IMR-90 (cell line): ENCODE data around the gene CUL4B. TPM values are rescaled to one million over a fixed set of nuclear protein-coding genes. Genes with fewer than 3 reads are reported as not detected.

Source experiments
- ATAC-seq: fragments of 200-7000 bp; cut with Tn5 transposase; 2 replicates; pipeline ENCODE4 v1.9.1; 2020; ENCODE audit warnings: low read depth, mild to moderate bottlenecking, moderate library complexity
- BruUV-seq: library from RNA; stranded (reverse); fragments of 400-500 nt; replicated peaks from 2 replicates; lab custom pipeline; 2021; lab: Mats Ljungman, UMichigan
- CTCF ChIA-PET: fragments of 300-600 bp; formaldehyde crosslinking; extraction: SDS; loops from one replicate; lab custom pipeline; 2021; ENCODE audit warnings: antibody characterized with exemption; lab: Yijun Ruan, JAX
- POLR2A ChIA-PET: fragments of 300-600 bp; sonication (Branson Sonifier 250); formaldehyde crosslinking; loops from one replicate; lab custom pipeline; 2022; ENCODE audit warnings: antibody characterized with exemption; ENCODE audit not compliant: unreplicated experiment; lab: Charles Lee
- DNase-seq: peaks from one replicate; pipeline ENCODE4 v3.0.0; 2013
- H2AFZ ChIP-seq: replicated peaks from 2 replicates; pipeline ENCODE3; 2013; ENCODE audit warnings: low read length, mild to moderate bottlenecking; ENCODE audit not compliant: poor library complexity
- H2AK5ac ChIP-seq: 2 replicates; pipeline ENCODE4 v1.6.1; 2013; ENCODE audit warnings: low read depth, low read length, inconsistent platforms
- H2AK9ac ChIP-seq: replicated peaks from 2 replicates; pipeline ENCODE3; 2013; ENCODE audit warnings: mild to moderate bottlenecking, low read depth, low read length, moderate library complexity; ENCODE audit not compliant: poor library complexity
- H2BK120ac ChIP-seq: 2 replicates; pipeline ENCODE4 v1.6.1; 2013; ENCODE audit warnings: low read depth, low read length, inconsistent platforms
- H2BK15ac ChIP-seq: 3 replicates; pipeline ENCODE4 v1.6.1; 2013; ENCODE audit warnings: low read depth, low read length, inconsistent platforms
- H2BK20ac ChIP-seq: 2 replicates; pipeline ENCODE4 v1.6.1; 2013; ENCODE audit warnings: low read depth, mild to moderate bottlenecking, inconsistent platforms, low read length, moderate library complexity
- H2BK5ac ChIP-seq: 2 replicates; pipeline ENCODE4 v1.6.1; 2013; ENCODE audit warnings: mild to moderate bottlenecking, low read depth, low read length, inconsistent platforms; ENCODE audit not compliant: poor library complexity, severe bottlenecking
- H3K14ac ChIP-seq: replicated peaks from 2 replicates; pipeline ENCODE4 v1.6.1; 2013; ENCODE audit warnings: low read depth, low read length, inconsistent platforms
- H3K18ac ChIP-seq: 2 replicates; pipeline ENCODE4 v1.6.1; 2013; ENCODE audit warnings: low read depth, low read length, control low read depth
- H3K23ac ChIP-seq: 2 replicates; pipeline ENCODE4 v1.6.1; 2013; ENCODE audit warnings: low read depth, low read length, inconsistent platforms
- H3K27ac ChIP-seq: 2 replicates; pipeline ENCODE4 v1.5.1; 2013; ENCODE audit warnings: mild to moderate bottlenecking, control low read depth, low read length; ENCODE audit not compliant: insufficient read depth
- H3K27me3 ChIP-seq: 2 replicates; pipeline ENCODE4 v1.6.1; 2013; ENCODE audit warnings: low read length; ENCODE audit not compliant: control insufficient read depth, insufficient read depth
- H3K36me3 ChIP-seq: 2 replicates; pipeline ENCODE4 v1.6.1; 2013; ENCODE audit warnings: low read length, mixed read lengths; ENCODE audit not compliant: control insufficient read depth, insufficient read depth
- H3K4ac ChIP-seq: 2 replicates; pipeline ENCODE4 v1.6.1; 2013; ENCODE audit warnings: low read depth, low read length, inconsistent platforms
- H3K4me1 ChIP-seq: 2 replicates; pipeline ENCODE4 v1.6.1; 2013; ENCODE audit warnings: low read length, mixed read lengths; ENCODE audit not compliant: control insufficient read depth, insufficient read depth
- H3K4me2 ChIP-seq: 2 replicates; pipeline ENCODE4 v1.6.1; 2013; ENCODE audit warnings: low read depth, mild to moderate bottlenecking, control low read depth, low read length, moderate library complexity
- H3K4me3 ChIP-seq: 2 replicates; pipeline ENCODE4 v1.5.1; 2013; ENCODE audit warnings: low read depth, mild to moderate bottlenecking, control low read depth, low read length, moderate library complexity; ENCODE audit not compliant: insufficient read depth
- H3K56ac ChIP-seq: 2 replicates; pipeline ENCODE4 v1.6.1; 2013; ENCODE audit warnings: low read length, inconsistent platforms; ENCODE audit not compliant: insufficient read depth; ENCODE audit errors: extremely low read depth
- H3K79me1 ChIP-seq, 2 experiments: 2 replicates each; pipeline ENCODE4 v1.6.1; 2013; ENCODE audit warnings: low read length in 2 of 2, inconsistent platforms in 1 of 2, low read depth in 1 of 2
- H3K9ac ChIP-seq: 2 replicates; pipeline ENCODE4 v1.6.1; 2013; ENCODE audit warnings: low read depth, low read length, control low read depth
- H3K9me1 ChIP-seq: 2 replicates; pipeline ENCODE4 v1.6.1; 2013; ENCODE audit warnings: low read length, inconsistent platforms; ENCODE audit not compliant: insufficient read depth
- H3K9me3 ChIP-seq: 2 replicates; pipeline ENCODE4 v1.6.1; 2013; ENCODE audit warnings: low read length; ENCODE audit not compliant: control insufficient read depth, insufficient read depth
- H4K20me1 ChIP-seq: 2 replicates; pipeline ENCODE4 v1.6.1; 2013; ENCODE audit warnings: low read length, inconsistent platforms; ENCODE audit not compliant: insufficient read depth
- H4K5ac ChIP-seq: 2 replicates; pipeline ENCODE4 v1.6.1; 2013; ENCODE audit warnings: mild to moderate bottlenecking, low read depth, low read length, control low read depth
- H4K8ac ChIP-seq, 2 experiments: 2 replicates each; pipeline ENCODE4 v1.6.1; 2013; ENCODE audit warnings: low read depth in 2 of 2, low read length in 2 of 2, control low read depth in 1 of 2, inconsistent platforms in 1 of 2
- H4K91ac ChIP-seq: 2 replicates; pipeline ENCODE4 v1.6.1; 2013; ENCODE audit warnings: low read depth, low read length, inconsistent platforms; ENCODE audit not compliant: insufficient read depth
- BHLHE40 ChIP-seq: fragments of 150-350 bp; IDR thresholded peaks from 2 replicates; pipeline ENCODE4 v1.6.1; 2016; ENCODE audit warnings: mild to moderate bottlenecking, low read depth, low read length
- CEBPB ChIP-seq: IDR thresholded peaks from 2 replicates; pipeline ENCODE4 v1.6.1; 2012; ENCODE audit warnings: low read depth, low read length, improper control_type of control experiment
- CHD1 ChIP-seq: IDR thresholded peaks from 2 replicates; pipeline ENCODE4 v1.6.1; 2012; ENCODE audit warnings: low read depth, low read length, improper control_type of control experiment
- CTCF ChIP-seq: conservative IDR thresholded peaks from 2 replicates; pipeline ENCODE4 v1.5.1; 2012; ENCODE audit warnings: mild to moderate bottlenecking, low read depth, low read length, improper control_type of control experiment
- MAFK ChIP-seq: IDR thresholded peaks from 2 replicates; pipeline ENCODE4 v1.6.1; 2012; ENCODE audit warnings: low read depth, low read length, improper control_type of control experiment
- MAZ ChIP-seq: IDR thresholded peaks from 2 replicates; pipeline ENCODE4 v1.6.1; 2012; ENCODE audit warnings: low read depth, mild to moderate bottlenecking, low read length, improper control_type of control experiment, moderate library complexity, borderline replicate concordance
- MXI1 ChIP-seq: IDR thresholded peaks from 2 replicates; pipeline ENCODE4 v1.6.1; 2012; ENCODE audit warnings: low read depth, mild to moderate bottlenecking, low read length, moderate library complexity, borderline replicate concordance
- NFE2L2 ChIP-seq: fragments of 150-350 bp; IDR thresholded peaks from 2 replicates; pipeline ENCODE4 v1.6.1; 2016; ENCODE audit warnings: low read depth, mild to moderate bottlenecking, low read length
- POLR2A ChIP-seq: IDR thresholded peaks from 2 replicates; pipeline ENCODE4 v1.6.1; 2012; ENCODE audit warnings: mild to moderate bottlenecking, low read depth, low read length
- RAD21 ChIP-seq: IDR thresholded peaks from 2 replicates; pipeline ENCODE4 v1.6.1; 2012; ENCODE audit warnings: low read length, improper control_type of control experiment
- RCOR1 ChIP-seq: IDR thresholded peaks from 2 replicates; pipeline ENCODE4 v1.6.1; 2012; ENCODE audit warnings: mild to moderate bottlenecking, low read length, improper control_type of control experiment; ENCODE audit not compliant: insufficient replicate concordance
- RFX5 ChIP-seq: IDR thresholded peaks from 2 replicates; pipeline ENCODE4 v1.8.0; 2012; ENCODE audit warnings: low read depth, mild to moderate bottlenecking, low read length, moderate library complexity
- SMC3 ChIP-seq: fragments of 150-350 bp; IDR thresholded peaks from 2 replicates; pipeline ENCODE4 v1.6.1; 2016; ENCODE audit warnings: low read depth, mild to moderate bottlenecking, antibody characterized with exemption, low read length, moderate library complexity
- WGBS, 2 experiments: methylation state at CpG; one replicate each; pipeline versions ENCODE4 v1.1.5 to v1.1.7; 2013; ENCODE audit warnings: missing lambda C conversion rate in 2 of 2; ENCODE audit not compliant: insufficient read length in 1 of 2; ENCODE audit errors: extremely low coverage in 2 of 2; 5-methylcytosine and 5-hydroxymethylcytosine counted together
- dilution Hi-C: fragments of 300-500 bp; cut with HindIII; formaldehyde crosslinking; loops from one replicate; pipeline ENCODE4 v1.14.3; 2018; ENCODE audit warnings: low sequenced_read_pairs; ENCODE audit not compliant: unreplicated experiment
- in situ Hi-C: fragments of 300-500 bp; cut with MboI; formaldehyde crosslinking; loops from 3 replicates; pipeline ENCODE4 v1.14.3; 2019; ENCODE audit warnings: low sequenced_read_pairs, inconsistent platforms, mixed read lengths
- intact Hi-C: fragments of 100-400 bp; cut with micrococcal nuclease; formaldehyde crosslinking; loops from 2 replicates; pipeline ENCODE4 v1.10.0; 2022
- polyA plus RNA-seq, 3 experiments: library from polyadenylated mRNA; depleted of rRNA; stranded (reverse); fragments of >200 nt; gene quantifications; 2 replicates each; pipeline ENCODE4 v1.2.3, GENCODE V29; 2012; ENCODE audit warnings: low replicate concordance in 1 of 3
- total RNA-seq: library from RNA; depleted of rRNA; stranded (reverse); fragments of >200 nt; gene quantifications from 2 replicates; pipeline ENCODE4 v1.2.3, GENCODE V29; 2012
- TF ChIP-seq, protein P1 (sequence below): fragments of 150-350 bp; IDR thresholded peaks from 2 replicates; pipeline ENCODE4 v1.6.1; 2017; ENCODE audit warnings: mild to moderate bottlenecking, antibody characterized with exemption, low read length, low read depth

The CUL4B gene
- total and polyA plus RNA-seq, 2 of the 4 experiments (the other 2 are of a cell fraction) = 19.4 to 30.9 TPM

DNA sequence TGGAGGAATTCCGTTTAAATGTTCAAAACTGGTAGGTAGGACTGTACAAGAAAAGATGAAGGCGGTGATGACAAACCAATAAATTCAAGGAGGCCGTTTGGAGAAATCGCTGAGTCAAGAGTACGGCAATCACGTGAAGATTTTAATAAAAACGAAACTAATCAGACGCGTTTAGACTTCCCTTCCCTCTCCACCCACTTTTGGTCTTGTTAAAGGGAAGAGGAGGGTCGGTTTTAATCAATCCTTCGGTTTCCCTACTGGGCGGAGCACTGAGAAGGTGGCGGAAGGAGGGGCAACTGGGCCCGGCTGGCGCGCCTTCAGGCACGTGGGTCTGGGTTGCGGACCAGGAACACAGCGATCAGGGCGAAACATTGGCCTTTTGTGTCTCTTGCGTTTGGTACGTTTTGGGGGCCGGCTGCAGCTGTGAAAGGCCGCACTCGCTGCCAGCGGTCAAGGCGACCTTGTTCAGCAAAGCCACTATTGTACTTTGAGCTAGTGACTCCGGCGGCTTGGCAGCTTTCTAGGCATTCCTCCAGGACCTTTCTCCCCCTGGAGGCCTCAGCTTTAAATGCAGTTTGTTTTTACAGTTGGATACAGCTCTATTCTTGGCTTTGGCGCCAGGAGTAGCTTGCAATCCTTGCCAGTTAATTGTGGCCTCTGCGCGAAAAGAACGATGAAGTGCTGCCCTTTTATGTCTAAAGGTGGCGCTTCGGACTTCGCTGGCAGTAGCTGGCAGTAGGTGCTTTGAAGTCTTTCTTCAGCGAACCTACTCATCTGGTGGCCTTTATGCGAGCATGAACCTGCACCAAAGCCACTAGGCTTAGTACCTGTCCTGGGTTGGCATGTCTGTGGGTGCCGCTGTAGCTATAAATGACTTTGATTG, 74.9 kb downstream of the CUL4B start:
- no peaks in the 10 kb centered on the region for H3K9me1 ChIP-seq
- H2BK120ac ChIP-seq = peak overlapping the region; percentile 58; the same call in 1 of the 2 replicates
- peak overlapping the region; percentile 33 for H3K4ac ChIP-seq
- POLR2A ChIA-PET = no interaction called here
- H3K27ac ChIP-seq = peak overlapping the region; percentile 60
- no peaks in the 10 kb centered on the region for H3K27me3 ChIP-seq
- no peak overlapping the region for H3K56ac ChIP-seq
- H3K18ac ChIP-seq = no peak overlapping the region
- DNase-seq (peak; percentile 69), ATAC-seq (peak; percentile 91)
- H3K4me1 ChIP-seq = no peaks in the 10 kb centered on the region
- H3K4me2 ChIP-seq = peak overlapping the region; percentile 83
- peak overlapping the region; percentile 32 for H3K14ac ChIP-seq
- peak overlapping the region; percentile 52 for H2BK20ac ChIP-seq
- H4K8ac ChIP-seq = peak overlapping the region; percentile 57 to 73; a peak in 3 of 4 replicates
- H3K9me3 ChIP-seq = no peaks in the 10 kb centered on the region
- H2BK5ac ChIP-seq = peak overlapping the region; percentile 28
- H4K91ac ChIP-seq = no peak overlapping the region
- peak overlapping the region; percentile 53 for H3K4me3 ChIP-seq
- WGBS, 2 experiments = 25% methylated on average over 19 of the region's 39 CpGs; no CpG with 5 or more reads in 1 of the 2 experiments
- no peak overlapping the region for H2BK15ac ChIP-seq
- H2AK5ac ChIP-seq = no peak overlapping the region
- in situ Hi-C loops = no loop called here
- no peak overlapping the region for H4K5ac ChIP-seq
- dilution Hi-C loops = no loop called here
- H2AFZ ChIP-seq = peak overlapping the region; percentile 90
- H4K20me1 ChIP-seq = no peaks in the 10 kb centered on the region
- H3K23ac ChIP-seq = peak overlapping the region; percentile 32; the same call in 1 of the 2 replicates
- CTCF ChIA-PET = interaction anchor here (0.7 to 0.9 kb wide), 2 partner anchors 38 to 179 kb away, joined by 3 read pairs; no protein-coding TSS in a partner anchor
- H3K79me1 ChIP-seq = no peaks in the 10 kb centered on the region
- BruUV-seq = no TSS peak
- H2AK9ac ChIP-seq = peak overlapping the region; percentile 7
- H3K36me3 ChIP-seq = no peaks in the 10 kb centered on the region
- peak overlapping the region; percentile 78 for H3K9ac ChIP-seq
- intact Hi-C loops = no loop called here
- TF ChIP-seq CHD1 (no peak), MAZ (no peak), CEBPB (no peak), SMC3 (no peak), MAFK (peak; percentile 71), MXI1 (no peak), RAD21 (peak; percentile 16; the same call in 1 of the 2 replicates), CTCF (peak; percentile 56), POLR2A (no peak), NFE2L2 (peak; percentile 35; the same call in 1 of the 2 replicates), BHLHE40 (peak; percentile 28; the same call in 1 of the 2 replicates), RFX5 (no peak), RCOR1 (no peak)
- TF ChIP-seq, protein P1, sequence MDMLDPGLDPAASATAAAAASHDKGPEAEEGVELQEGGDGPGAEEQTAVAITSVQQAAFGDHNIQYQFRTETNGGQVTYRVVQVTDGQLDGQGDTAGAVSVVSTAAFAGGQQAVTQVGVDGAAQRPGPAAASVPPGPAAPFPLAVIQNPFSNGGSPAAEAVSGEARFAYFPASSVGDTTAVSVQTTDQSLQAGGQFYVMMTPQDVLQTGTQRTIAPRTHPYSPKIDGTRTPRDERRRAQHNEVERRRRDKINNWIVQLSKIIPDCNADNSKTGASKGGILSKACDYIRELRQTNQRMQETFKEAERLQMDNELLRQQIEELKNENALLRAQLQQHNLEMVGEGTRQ = no peak
